NCI-H82 treated with DMSO at 0.1 percent for 48 hours (cell line): Measurements from ENCODE around the gene ACSF2.
"Not testable (repeated sequence)": the region's sequence is repeated elsewhere in the genome, so short reads cannot be mapped to it uniquely, and the experiment has no call there.

Experiments used
- DNase-seq: peaks from one replicate; lab custom pipeline; 2025; ENCODE audit not compliant: unreplicated experiment; lab: John Stamatoyannopoulos, UW

The ACSF2 gene

DNA sequence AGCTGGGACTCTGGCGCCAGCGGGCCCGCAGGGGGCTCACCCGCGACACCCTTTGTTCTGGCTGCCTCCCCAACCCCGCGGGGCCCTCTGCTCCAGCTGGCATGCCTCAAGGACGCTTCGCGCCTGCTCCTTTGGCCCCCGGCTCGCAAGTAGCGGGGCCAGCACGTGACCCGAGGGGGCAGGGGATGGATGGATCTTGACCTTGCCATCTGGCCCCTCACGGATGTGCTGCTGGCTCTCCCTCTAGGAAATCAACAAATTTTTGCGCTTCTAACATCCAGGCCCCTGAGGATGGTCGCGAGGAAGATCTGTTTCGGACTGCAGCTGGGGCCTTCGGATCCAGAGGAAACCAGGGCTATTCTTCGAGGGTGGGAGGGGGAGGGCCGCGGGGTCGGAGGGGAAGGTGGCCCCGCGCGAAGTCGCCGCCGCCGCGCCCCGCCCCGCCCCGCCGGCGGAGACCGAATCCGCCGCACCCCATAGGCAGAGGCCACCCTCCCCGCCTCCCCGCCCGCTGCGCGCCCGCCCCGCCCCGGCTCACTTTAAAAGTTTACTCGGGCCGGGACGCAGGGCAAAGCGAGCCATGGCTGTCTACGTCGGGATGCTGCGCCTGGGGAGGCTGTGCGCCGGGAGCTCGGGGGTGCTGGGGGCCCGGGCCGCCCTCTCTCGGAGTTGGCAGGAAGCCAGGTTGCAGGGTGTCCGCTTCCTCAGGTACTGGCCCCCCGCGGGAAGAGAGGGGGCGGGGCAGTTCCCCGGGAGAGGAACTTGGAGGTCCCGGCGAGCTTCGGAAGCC lies at the start of gene ACSF2:
ACSF2 (plus strand) TSS at position 537 of the 790 bp plus-strand sequence; CDS start at position 581, 44 bp downstream.
- no peak for DNase-seq

DNA sequence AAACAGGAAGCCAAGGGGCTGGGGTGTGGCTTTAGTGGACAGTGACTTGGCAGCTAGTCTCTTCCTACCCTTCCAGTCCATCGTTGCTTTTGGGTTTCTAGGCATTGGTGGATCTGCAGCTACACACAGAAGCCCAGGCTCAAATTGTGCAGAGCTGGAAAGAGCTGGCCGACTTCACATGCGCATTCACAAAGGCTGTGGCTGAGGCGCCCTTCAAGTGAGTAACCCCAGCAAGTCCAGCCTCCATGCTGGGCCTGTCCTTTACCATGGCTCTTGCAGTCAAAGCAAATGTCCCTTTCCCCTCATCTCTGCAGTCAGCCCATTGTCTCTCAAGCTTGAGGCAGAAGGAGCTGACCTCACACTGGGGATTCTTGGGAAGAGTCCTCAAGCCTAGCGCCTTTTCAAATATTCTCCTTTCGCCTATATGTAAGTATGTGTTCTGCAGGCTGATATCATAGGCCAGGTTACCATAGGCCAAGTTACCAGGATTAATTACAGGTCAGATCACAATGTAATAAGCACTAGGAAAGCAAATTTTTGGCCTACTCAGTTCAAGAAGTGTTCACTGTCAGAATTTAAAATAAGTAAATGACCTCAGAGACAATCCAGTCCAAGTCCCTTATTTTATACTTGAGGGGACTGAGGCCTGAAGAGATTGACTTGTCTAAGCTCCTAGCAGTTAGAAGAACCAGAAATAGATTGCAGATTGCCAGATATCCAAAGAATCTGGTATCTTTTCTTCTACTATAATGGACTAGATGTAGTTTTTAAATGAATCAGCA lies 46.5 kb upstream of the ACSF2 start:
- no peak for DNase-seq

GRCh38 chr17:50380369-50381259 lies 45.4 kb upstream of the ACSF2 start:
- no peak for DNase-seq

DNA sequence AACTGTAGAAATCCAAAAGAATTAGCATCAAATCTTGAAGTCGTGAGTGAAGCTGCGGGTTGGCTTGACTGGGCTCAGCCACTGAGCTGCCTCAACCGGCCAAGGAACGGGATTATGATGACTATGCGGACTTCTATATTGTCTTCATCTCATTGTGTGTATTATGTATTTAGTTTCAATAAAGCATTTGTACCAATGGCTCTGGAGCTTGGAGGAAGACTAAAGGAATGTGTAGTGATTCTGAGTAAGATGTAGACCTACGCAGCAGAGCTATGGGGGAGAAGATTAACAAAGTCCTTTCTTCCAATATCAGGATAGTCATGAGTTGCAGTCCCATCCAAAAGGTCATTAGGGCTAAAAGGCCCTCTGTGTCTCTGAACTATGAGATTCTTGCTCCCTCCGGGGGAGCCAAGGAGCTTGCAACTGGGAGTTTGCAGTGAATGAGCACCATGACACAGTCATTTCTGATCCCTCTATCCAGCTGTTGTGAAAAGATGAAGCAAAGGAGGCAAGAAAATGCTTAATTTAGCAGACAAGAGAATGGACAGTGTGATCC lies 44.7 kb upstream of the ACSF2 start:
- no peak for DNase-seq

- DNase-seq, result no peak
Observed at GRCh38 chr17:50381920-50382319, 44.1 kb upstream of the ACSF2 start.

DNA sequence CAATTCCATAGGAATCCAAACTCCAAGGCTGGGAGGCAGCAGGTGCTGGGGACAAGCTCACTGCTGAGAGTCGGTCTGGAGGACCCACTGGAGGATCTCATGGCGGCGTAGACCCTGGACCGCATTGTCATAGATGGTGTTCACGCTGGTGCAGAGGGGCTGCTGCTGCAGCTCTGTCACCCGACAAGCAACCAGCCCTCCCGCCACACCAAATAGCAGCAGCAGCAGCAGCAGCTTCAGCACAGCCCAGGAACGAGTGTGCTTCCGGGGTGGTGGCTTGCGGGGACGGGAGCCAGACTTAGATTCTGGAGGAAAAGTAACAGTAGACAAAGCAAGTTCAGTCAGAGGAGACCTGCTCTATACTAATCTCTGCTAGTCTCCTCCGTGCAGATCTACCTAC lies 43.1 kb upstream of the ACSF2 start:
- DNase-seq, result no peak

DNA sequence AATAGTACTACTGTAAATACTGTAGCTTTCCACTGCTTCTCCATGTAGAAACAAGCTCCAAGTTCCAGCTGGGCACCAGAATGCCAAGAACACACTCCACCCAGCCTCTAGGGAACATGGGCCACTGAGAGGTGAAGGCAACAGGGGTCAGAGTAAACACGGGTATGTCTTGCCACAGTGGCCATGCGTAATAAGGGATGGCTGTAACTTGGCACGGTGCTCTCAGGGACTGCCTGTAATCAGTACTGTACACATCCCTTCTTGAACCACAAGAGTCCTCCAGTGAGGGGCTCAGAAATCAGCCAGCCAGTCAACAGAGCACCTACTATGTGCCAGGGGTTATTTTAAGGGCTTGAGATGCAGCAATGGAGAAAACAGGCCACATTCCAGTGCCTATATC lies 39.5 kb upstream of the ACSF2 start:
- no peak for DNase-seq

- no peak for DNase-seq
Observed at GRCh38 chr17:50388728-50389127, 37.3 kb upstream of the ACSF2 start.

GRCh38 chr17:50389534-50389933 lies 36.5 kb upstream of the ACSF2 start:
- no peak for DNase-seq

- no peak for DNase-seq
Observed at GRCh38 chr17:50392621-50393020, 33.4 kb upstream of the ACSF2 start.

DNA sequence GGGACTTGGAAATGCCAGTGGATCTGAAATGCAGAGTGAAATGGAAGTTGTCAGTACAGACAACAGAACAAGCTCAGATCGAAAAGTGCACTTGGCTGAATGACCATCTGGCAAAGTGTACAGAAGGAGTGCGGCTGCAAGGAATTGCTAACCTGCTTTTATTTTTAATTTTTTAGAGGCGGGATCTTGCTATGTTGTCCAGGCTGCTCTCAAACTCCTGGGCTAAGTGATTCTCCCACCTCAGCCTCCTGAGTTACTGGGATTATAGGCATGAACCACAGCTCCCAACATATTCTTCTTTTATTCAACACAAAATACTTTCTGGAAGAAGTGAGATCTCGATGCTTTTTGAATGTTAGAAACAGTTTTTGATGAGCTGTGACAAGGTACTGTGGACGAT lies 32.3 kb upstream of the ACSF2 start:
- no peak for DNase-seq

- DNase-seq, result no peak
Observed at GRCh38 chr17:50394711-50395110, 31.3 kb upstream of the ACSF2 start.

- DNase-seq, result no peak
Observed at GRCh38 chr17:50396261-50397110, 29.5 kb upstream of the ACSF2 start.

- DNase-seq, result peak; percentile 50
Observed at GRCh38 chr17:50397111-50397918, 28.7 kb upstream of the ACSF2 start, which contains the start of gene LRRC59. Gene LRRC59 (minus strand): TSS chr17:50397523. CDS start chr17:50397317, 206 bp downstream.

GRCh38 chr17:50397919-50398285 lies 28.1 kb upstream of the ACSF2 start:
- DNase-seq, result no peak

DNA sequence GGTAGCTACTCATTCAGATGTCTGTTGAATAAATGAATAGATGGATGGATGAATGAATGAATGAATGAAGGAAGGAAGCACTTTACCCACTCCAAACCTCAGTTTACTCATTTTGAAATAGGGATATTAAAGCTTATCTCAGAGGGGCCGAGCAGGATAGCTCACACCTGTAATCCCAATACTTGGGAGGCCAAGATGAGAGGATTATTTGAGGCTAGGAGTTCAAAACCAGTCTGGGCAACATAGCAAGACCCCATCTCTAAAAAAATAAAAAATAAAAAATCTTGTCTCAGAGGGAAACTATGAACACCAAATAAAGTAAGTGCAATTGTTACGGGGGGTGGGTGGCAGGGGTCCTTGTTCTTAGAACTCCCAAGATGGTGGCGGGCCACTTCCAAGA lies 27.3 kb upstream of the ACSF2 start:
- not testable (repeated sequence) for DNase-seq

- not testable (repeated sequence) for DNase-seq
Observed at GRCh38 chr17:50399591-50399990, 26.4 kb upstream of the ACSF2 start.

- not testable (repeated sequence) for DNase-seq
Observed at GRCh38 chr17:50405351-50405750, 20.7 kb upstream of the ACSF2 start.

DNA sequence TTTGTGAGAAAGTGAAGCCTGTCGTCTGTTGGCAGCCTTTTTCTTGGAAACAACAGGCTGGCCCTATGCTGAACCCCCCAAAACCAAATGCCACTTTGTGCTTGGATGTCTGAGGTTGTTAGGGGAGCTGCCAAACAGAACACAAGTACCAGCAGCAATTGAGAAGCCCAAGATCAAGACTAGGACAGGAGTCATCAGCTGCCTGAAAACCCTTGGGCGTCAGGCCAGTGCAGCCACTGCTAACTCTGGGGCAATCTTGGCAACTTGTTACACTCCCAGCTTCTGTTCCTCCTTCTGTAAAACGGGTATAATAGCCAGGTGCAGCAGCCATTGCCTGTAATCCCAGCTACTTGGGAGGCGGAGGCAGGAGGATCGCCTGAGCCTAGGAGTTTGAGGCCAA lies 19.4 kb upstream of the ACSF2 start:
- no peak for DNase-seq
